Fibroblast of pulmonary artery (primary cell): ENCODE data around the gene C6orf120.

Experiments
- DNase-seq: peaks from one replicate; pipeline ENCODE4 v3.0.0-alpha.2; 2010; ENCODE audit warnings: low read depth
- H3K4me3 ChIP-seq: replicated peaks from 2 replicates; pipeline ENCODE4 v1.5.1; 2011; ENCODE audit warnings: low read depth, mild to moderate bottlenecking, control low read depth, low read length, moderate library complexity
- TF ChIP-seq, protein P1 (sequence below): IDR thresholded peaks from 2 replicates; pipeline ENCODE4 v1.5.1; 2011; ENCODE audit warnings: mild to moderate bottlenecking, control low read depth, low read length, inconsistent platforms; ENCODE audit errors: missing control alignments

C6orf120 gene

DNA sequence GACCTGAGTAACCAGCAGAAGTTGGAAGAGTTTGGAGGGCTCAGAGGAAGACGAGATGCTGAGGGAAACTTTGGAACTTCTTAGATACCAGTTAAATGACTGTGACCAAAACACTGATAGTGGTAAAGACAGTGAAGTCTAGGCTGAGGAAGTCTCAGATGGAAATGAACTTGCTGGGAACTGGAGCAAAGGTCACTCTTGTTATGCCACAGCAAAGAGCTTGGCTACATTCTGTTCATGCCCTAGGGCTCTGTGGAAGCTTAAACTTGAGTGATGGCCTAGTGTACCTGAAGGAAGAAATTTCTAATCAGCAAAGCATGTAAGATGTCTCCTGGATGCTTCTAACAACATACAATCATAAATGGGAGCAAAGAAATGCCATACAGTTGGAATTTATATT, 24.8 kb upstream of the C6orf120 start:
- no peak for DNase-seq
- TF ChIP-seq, protein P1, sequence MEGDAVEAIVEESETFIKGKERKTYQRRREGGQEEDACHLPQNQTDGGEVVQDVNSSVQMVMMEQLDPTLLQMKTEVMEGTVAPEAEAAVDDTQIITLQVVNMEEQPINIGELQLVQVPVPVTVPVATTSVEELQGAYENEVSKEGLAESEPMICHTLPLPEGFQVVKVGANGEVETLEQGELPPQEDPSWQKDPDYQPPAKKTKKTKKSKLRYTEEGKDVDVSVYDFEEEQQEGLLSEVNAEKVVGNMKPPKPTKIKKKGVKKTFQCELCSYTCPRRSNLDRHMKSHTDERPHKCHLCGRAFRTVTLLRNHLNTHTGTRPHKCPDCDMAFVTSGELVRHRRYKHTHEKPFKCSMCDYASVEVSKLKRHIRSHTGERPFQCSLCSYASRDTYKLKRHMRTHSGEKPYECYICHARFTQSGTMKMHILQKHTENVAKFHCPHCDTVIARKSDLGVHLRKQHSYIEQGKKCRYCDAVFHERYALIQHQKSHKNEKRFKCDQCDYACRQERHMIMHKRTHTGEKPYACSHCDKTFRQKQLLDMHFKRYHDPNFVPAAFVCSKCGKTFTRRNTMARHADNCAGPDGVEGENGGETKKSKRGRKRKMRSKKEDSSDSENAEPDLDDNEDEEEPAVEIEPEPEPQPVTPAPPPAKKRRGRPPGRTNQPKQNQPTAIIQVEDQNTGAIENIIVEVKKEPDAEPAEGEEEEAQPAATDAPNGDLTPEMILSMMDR: no peak
- no peak overlapping the region for H3K4me3 ChIP-seq

GRCh38 chr6:169678342-169678741, 23.6 kb upstream of the C6orf120 start:
- no peak overlapping the region for H3K4me3 ChIP-seq
- TF ChIP-seq, protein P1: no peak

GRCh38 chr6:169684056-169684455, 17.9 kb upstream of the C6orf120 start:
- no peak overlapping the region for H3K4me3 ChIP-seq
- TF ChIP-seq, protein P1: no peak
- DNase-seq: no peak

More at GRCh38 chr6:169678342-169678741, 23.6 kb upstream of the C6orf120 start:
- no peak for DNase-seq

DNA sequence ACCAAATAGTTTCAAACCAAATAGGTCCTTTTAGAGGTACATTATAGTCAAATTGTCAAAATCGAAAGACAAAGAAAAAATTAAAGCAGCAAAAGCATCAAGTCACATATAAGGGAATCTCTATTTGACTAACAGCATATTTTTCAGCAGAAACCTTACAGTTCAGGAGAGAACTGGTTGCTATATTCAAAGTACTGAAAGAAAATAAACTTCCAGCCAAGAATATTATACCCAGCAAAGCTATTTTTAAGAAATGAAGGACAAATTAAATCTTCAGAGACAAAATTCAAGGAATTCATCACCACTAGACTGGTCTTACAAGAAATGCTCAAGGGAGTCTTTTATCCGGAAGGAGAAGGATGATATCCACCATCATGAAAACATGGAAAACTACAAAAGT, 16.1 kb upstream of the C6orf120 start:
- TF ChIP-seq, protein P1: no peak
- DNase-seq: no peak

GRCh38 chr6:169689287-169689686, 12.6 kb upstream of the C6orf120 start:
- TF ChIP-seq, protein P1: no peak
- peak; percentile 48 for DNase-seq
- no peak overlapping the region for H3K4me3 ChIP-seq

More for the DNA sequence above, 16.1 kb upstream of the C6orf120 start:
- H3K4me3 ChIP-seq: no peak overlapping the region

DNA sequence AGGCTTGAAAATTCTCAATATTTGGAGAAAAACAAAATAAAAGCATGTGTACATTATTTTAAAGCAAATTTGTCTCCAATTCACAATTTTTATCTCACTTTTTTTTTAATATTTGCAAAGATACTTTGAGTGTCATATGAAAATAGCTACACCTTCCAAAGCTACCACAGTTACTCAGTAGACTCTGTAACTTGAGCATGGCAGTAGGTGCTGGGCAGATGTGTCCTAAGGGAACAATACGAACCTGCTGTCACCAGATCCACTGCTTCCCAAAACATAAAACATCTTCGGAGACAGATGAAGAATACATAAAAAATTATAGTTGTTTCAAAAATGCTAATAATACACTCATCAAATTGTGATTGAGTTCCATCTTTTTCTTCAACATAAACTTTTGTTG, 10.7 kb upstream of the C6orf120 start:
- TF ChIP-seq, protein P1: no peak
- no peak for DNase-seq
- no peak overlapping the region for H3K4me3 ChIP-seq

DNA sequence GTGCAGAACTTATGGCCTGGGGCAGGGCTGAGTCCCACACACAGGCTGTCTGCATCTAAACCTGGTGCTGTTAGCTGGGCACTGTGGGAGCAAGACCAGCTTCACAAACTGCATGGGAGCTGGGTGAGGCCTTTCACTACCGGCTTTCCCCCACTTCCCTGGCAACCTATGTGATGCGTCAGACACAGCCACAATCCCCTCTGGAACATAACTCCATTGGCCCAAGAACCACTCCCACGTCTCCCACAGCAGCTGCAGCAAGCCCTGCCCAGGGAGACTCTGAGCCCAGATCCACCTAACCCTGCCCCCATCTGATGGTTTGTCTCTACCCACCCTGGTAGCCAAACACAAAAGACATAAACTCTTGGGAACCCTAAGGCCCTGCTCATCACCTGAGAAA, 9.4 kb upstream of the C6orf120 start:
- H3K4me3 ChIP-seq: no peak overlapping the region
- peak; percentile 31 for DNase-seq
- TF ChIP-seq, protein P1: no peak
